Ammon's horn (tissue), 1 donor: ENCODE data around the gene DHX35.

ENCODE experiments used
- DNase-seq: peaks from one replicate; pipeline ENCODE4 v3.0.0-alpha.2; 2016; ENCODE audit warnings: low spot score

DHX35 gene

GRCh38 chr20:38962044-38962927, at the start of gene DHX35:
Gene DHX35 (plus strand): TSS chr20:38962344. CDS start chr20:38962368, 24 bp downstream.
- DNase-seq, result peak; percentile 99

GRCh38 chr20:38915355-38915754, 46.8 kb upstream of the DHX35 start:
- DNase-seq, result no peak

GRCh38 chr20:38917657-38918056, 44.5 kb upstream of the DHX35 start:
- DNase-seq, result no peak

- DNase-seq, result no peak
These were observed 44.0 kb upstream of the DHX35 start for GRCh38 chr20:38918172-38918571.

- no peak for DNase-seq
These were observed 42.5 kb upstream of the DHX35 start for GRCh38 chr20:38919683-38920082.

GRCh38 chr20:38920411-38920810, 41.7 kb upstream of the DHX35 start:
- no peak for DNase-seq

GRCh38 chr20:38920851-38921250, 41.3 kb upstream of the DHX35 start:
- DNase-seq, result no peak

GRCh38 chr20:38924718-38925117, 37.4 kb upstream of the DHX35 start:
- DNase-seq, result no peak

GRCh38 chr20:38926142-38926933, 35.8 kb upstream of the DHX35 start, which contains the start of gene FAM83D:
Gene FAM83D (plus strand): TSS chr20:38926417. CDS start chr20:38926443, 26 bp downstream.
- peak; percentile 98 for DNase-seq

- DNase-seq, result no peak
These were observed 35.1 kb upstream of the DHX35 start for GRCh38 chr20:38926934-38927616.

GRCh38 chr20:38927902-38928578, 34.1 kb upstream of the DHX35 start:
- DNase-seq, result no peak

GRCh38 chr20:38930242-38930569, 31.9 kb upstream of the DHX35 start:
- no peak for DNase-seq

GRCh38 chr20:38931984-38932383, 30.2 kb upstream of the DHX35 start:
- DNase-seq, result no peak

GRCh38 chr20:38932457-38933120, 29.6 kb upstream of the DHX35 start:
- DNase-seq, result no peak

- no peak for DNase-seq
These were observed 27.6 kb upstream of the DHX35 start for GRCh38 chr20:38934530-38934929.

- no peak for DNase-seq
These were observed 26.9 kb upstream of the DHX35 start for GRCh38 chr20:38935285-38935684.

- no peak for DNase-seq
These were observed 26.2 kb upstream of the DHX35 start for GRCh38 chr20:38935967-38936407.

- no peak for DNase-seq
These were observed 25.1 kb upstream of the DHX35 start for GRCh38 chr20:38937000-38937399.

- no peak for DNase-seq
These were observed 24.1 kb upstream of the DHX35 start for GRCh38 chr20:38937978-38938473.

- no peak for DNase-seq
These were observed 22.5 kb upstream of the DHX35 start for GRCh38 chr20:38939686-38940085.

GRCh38 chr20:38940644-38941043, 21.5 kb upstream of the DHX35 start:
- no peak for DNase-seq
